IgD-negative memory B cell (primary cell): ENCODE results near the gene WASF2. TPM values are rescaled to one million over a fixed set of nuclear protein-coding genes. Genes with fewer than 3 reads are reported as not detected.
A peak's percentile ranks its signal among the peaks of the same experiment; 100 is the strongest.

Source experiments
- H3K27ac Mint-ChIP-seq, 3 donors: one replicate each; pipeline ENCODE4 v1.8.0; 2020 to 2022; ENCODE audit warnings: mild to moderate bottlenecking in 3 of 3, mixed read lengths in 3 of 3, moderate library complexity in 1 of 3
- H3K27me3 Mint-ChIP-seq: one replicate; pipeline ENCODE4 v1.8.0; 2021; ENCODE audit warnings: mixed read lengths
- H3K36me3 Mint-ChIP-seq: one replicate; pipeline ENCODE4 v1.8.0; 2020; ENCODE audit warnings: mild to moderate bottlenecking, mixed read lengths
- H3K4me1 Mint-ChIP-seq, 3 donors: one replicate each; pipeline ENCODE4 v1.8.0; 2020 to 2022; ENCODE audit warnings: mixed read lengths in 3 of 3, mild to moderate bottlenecking in 1 of 3
- H3K4me3 Mint-ChIP-seq, 4 donors: one replicate each; pipeline ENCODE4 v1.8.0; 2020 to 2022; ENCODE audit warnings: mild to moderate bottlenecking in 4 of 4, mixed read lengths in 4 of 4, moderate library complexity in 3 of 4
- H3K9me3 Mint-ChIP-seq, 3 donors: one replicate each; pipeline ENCODE4 v1.8.0; 2020 to 2021; ENCODE audit warnings: mixed read lengths in 3 of 3, mild to moderate bottlenecking in 1 of 3
- polyA plus RNA-seq: library from polyadenylated mRNA; unstranded; fragments of 300-500 nt; fragmentation: Illumina TruSeq; gene quantifications from one replicate; pipeline ENCODE4 v1.2.3, GENCODE V29; 2021

WASF2 gene
- polyA plus RNA-seq, 1 donor from 2014 or later, result 105 TPM

DNA sequence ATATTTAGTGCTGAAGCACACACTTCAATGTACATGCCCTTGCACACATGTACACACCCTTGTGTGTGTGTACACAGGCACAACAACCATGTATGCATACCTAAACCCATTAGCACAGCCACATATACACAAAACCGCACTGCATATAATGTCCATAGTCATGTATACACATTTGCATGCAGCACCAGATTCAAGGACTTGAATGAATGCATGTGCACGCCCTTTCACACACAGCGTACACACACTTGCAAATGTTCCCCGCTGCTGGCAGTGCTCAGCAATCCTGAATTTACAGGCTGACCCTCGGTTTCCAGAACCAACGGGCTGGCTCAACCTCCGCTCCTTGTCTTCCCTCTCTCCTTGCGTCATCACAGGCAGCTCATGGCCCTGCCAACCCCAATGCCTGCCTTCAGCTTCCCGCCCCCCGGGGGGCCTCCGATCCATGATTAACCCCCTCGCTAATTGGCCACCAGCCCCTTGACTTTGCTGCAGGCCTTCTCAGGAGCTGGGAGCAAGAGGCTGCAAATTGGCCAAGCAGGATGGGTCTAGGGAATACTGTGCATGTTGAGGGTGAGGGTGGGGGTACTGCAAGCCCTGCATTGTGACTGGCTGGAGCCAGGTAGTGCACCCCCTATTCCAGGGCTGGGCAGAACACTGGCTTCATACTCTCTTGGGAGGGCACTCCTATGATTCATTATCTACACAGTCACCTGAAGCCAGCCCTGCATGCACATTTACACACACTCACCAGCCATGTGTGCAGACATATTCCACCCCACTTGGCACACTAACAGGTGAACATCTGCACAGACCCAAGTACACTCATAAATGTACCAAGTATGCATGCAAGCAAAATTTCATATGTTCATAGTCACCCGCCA, 89.6 kb downstream of the WASF2 start:
- Mint-ChIP-seq H3K27me3 (no peaks in the 10 kb centered on the region), H3K36me3 (no peaks in the 10 kb centered on the region), H3K27ac (peak overlapping the region in 1 of 3 donors; percentile 16), H3K9me3 (no peaks in the 10 kb centered on the region), H3K4me3 (no peak overlapping the region), H3K4me1 (peaks cover 24 to 28% (median 25%) of the 10 kb centered on the region in 3 donors)

DNA sequence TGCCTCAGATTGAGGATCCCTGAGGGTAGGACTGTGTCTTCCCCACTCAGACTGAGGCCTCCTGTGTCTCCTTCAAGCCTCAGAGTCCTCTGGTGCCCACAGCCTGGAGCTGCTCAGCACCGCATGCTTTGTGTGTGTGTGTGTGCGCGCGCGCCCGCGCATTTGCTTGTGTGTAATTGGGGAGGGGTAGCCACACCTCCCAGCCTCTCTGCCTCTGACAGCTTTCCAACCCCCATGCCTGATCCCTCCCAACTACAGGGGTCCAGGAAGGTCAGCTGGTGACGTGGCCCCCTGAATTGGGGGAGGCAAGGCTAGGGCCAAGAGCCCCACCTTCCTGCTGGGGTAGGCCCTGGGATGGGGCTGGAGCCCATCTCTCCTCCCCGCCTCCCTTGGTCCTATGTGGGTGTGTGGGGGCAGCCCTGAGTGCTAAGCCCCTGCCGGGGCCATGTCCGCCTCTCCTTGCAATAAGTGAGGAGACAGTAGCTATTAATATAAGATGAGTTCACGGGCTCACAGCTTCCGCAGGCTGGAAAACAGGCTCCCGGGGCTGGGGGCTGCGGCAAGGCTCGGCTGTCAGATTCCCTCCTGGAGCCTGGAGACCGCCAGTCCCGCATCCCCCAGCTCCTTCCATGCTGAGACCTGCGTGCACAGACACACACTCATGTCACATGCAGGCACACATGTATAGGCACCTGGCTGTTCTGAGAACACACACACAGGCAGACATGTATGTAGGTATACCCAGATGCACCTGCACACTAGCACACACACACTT, 90.5 kb downstream of the WASF2 start:
- H3K4me3 Mint-ChIP-seq, result no peak overlapping the region
- peaks cover 25 to 29% (median 28%) of the 10 kb centered on the region in 3 donors for H3K4me1 Mint-ChIP-seq
- peak overlapping the region in 1 of 3 donors; percentile 37 for H3K27ac Mint-ChIP-seq
- no peaks in the 10 kb centered on the region for H3K9me3 Mint-ChIP-seq
- no peaks in the 10 kb centered on the region for H3K27me3 Mint-ChIP-seq
- no peaks in the 10 kb centered on the region for H3K36me3 Mint-ChIP-seq

DNA sequence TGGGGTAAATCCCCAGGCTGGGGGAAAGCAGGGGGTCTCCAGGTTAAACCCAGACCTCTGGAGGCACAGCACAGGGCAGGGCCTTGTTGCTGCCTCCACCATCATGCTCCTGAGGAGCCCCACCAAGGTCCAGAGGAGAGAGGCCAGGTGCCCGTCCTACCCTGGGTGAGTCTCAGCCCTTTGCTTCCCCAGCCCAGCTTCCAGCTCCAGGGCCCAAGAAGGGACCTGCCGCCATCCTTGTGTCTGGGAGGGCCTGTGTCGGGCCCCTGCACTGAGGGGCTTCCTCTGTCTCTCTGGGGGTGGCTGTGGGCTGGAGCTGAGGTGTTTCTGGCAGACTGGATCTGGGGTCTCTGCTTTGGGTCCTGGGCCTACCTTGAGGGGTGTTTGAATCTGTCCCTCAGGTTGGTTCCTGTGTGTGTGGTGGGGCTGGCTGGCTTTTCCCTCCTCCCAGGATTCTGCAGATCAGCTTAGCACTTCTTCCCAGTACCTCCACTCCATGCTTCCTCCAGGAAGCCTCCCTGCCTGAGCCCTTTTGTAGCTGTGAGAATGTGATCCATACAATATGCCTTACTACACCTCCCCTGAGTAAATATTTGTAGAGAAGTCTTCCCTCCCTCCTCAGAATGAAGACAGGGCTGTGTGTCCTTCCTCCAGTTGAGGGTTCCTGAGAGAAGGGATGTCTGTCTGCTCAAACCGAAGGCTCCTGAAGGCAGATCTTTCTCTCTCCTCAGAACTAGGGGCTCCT, 91.4 kb downstream of the WASF2 start:
- H3K9me3 Mint-ChIP-seq, result no peaks in the 10 kb centered on the region
- H3K27me3 Mint-ChIP-seq, result no peaks in the 10 kb centered on the region
- H3K27ac Mint-ChIP-seq, result peak overlapping the region in 2 of 3 donors; percentile 53 to 86
- no peak overlapping the region for H3K4me3 Mint-ChIP-seq
- peaks cover 17 to 21% (median 20%) of the 10 kb centered on the region in 3 donors for H3K4me1 Mint-ChIP-seq
- H3K36me3 Mint-ChIP-seq, result peaks cover 2% of the 10 kb centered on the region

DNA sequence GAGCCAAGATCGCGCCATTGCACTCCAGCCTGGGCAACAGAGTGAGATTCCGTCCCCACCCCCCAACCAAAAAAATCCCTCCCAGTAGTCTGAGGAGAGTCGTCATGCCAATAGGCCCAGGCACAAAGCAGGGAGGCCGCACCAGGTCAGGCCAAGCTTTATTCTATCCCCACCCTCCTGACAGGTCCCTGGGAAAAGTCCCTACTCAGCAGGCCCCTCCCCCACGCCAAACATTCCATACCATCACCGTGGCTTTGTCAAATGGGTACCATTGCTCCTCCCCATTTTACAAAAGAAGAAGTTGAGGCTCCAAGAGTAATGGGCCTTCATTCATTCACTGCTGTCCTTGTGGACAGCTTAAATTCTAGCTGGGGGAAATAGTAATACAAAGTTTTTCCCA, 92.2 kb downstream of the WASF2 start:
- Mint-ChIP-seq H3K4me3 (no peak overlapping the region), H3K27ac (peak overlapping the region in 2 of 3 donors; percentile 53 to 86), H3K36me3 (peaks cover 2% of the 10 kb centered on the region), H3K27me3 (no peaks in the 10 kb centered on the region), H3K4me1 (peaks cover 8 to 12% (median 12%) of the 10 kb centered on the region in 3 donors), H3K9me3 (no peaks in the 10 kb centered on the region)

DNA sequence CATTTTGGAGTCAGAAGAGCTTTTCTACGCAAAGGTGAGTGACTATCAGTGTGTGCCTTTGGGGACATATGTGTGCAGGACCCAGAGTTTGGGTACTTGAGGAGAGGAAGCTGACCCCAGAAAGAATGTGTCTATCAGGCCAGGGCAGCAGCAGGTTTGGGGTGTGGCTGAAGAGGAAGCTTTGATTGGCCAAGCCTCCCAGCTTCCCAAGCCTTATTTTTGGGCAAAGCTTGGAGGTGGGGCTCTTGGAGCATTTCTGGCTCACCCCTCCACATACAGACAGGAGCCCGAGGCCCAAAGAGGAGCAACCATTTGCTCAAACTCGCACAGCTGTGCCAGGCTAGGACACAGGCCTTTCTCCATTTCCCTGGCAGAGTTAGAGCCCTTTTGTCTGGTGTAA, 92.9 kb downstream of the WASF2 start:
- peaks cover under 1% of the 10 kb centered on the region for H3K27me3 Mint-ChIP-seq
- H3K36me3 Mint-ChIP-seq, result peaks cover 2% of the 10 kb centered on the region
- H3K4me3 Mint-ChIP-seq, result no peak overlapping the region
- H3K27ac Mint-ChIP-seq, result peak overlapping the region in 2 of 3 donors; percentile 23 to 39
- no peaks in the 10 kb centered on the region for H3K9me3 Mint-ChIP-seq
- peaks cover 6 to 13% (median 9%) of the 10 kb centered on the region in 3 donors for H3K4me1 Mint-ChIP-seq

DNA sequence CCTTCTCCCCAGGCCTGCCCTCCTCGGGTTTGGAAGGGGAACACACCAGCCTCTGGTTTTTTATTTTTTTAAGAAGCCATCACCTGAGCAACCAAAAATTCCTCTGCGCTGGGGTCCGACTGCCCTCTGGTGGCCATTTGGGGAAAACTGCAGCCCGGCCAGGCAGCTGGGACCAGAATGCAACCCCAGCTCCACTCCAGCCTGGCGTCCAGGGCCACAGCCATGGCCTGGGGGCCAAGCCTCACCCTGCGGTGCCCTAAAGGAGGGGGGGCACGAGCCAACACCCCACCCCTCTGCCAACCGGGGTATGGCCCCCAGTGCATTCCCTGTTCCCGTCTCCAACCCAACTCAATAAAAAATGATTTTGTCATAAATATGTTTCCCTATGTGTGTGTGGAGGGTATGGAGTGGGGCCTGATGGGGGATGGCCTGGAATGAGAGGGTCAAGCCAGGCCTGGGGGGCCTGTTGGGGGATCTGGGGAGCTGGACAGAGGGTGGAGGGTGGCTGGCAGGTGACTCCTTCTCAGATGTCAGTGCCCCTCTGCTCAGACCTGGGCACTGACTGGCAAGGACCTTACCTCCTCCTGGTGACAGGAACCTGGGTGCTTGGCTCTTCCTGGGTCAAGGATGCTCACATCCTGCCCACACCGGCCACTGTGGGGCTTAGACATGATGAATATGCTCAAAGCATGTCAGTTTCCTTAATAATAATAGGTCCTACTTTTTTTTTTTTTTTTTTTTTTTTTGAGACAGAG, 94.3 kb downstream of the WASF2 start:
- Mint-ChIP-seq H3K4me3 (peak overlapping the region in 1 of 4 donors; percentile 47), H3K9me3 (no peaks in the 10 kb centered on the region), H3K4me1 (peaks cover 6 to 15% (median 11%) of the 10 kb centered on the region in 3 donors), H3K27ac (peak overlapping the region in 2 of 3 donors; percentile 50 to 96), H3K27me3 (peaks cover 1% of the 10 kb centered on the region), H3K36me3 (peaks cover 2% of the 10 kb centered on the region)

DNA sequence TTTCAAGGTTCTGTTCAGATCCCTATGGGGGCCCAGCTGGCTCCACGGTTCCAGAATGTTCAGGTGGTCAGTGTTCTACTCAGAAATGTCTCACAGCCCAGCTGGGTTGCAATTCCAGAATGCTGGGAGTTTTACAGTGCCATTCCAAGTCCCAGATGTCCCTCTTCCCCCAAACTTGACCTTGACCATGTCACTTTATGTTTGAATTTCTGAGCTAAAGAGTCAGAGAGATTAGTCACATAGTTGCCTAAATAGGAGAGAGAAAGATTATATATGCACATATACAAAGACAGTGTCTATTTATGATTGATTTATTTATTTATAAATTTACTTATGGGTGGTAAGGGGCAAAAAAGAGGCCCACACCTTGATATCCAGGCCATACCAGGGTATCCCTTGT, 95.0 kb downstream of the WASF2 start:
- Mint-ChIP-seq H3K36me3 (peaks cover 2% of the 10 kb centered on the region), H3K4me3 (peak overlapping the region in 1 of 4 donors; percentile 47), H3K9me3 (no peaks in the 10 kb centered on the region), H3K27me3 (peaks cover 3% of the 10 kb centered on the region), H3K27ac (peak overlapping the region in 2 of 3 donors; percentile 50 to 96), H3K4me1 (peaks cover 6 to 15% (median 11%) of the 10 kb centered on the region in 3 donors)

DNA sequence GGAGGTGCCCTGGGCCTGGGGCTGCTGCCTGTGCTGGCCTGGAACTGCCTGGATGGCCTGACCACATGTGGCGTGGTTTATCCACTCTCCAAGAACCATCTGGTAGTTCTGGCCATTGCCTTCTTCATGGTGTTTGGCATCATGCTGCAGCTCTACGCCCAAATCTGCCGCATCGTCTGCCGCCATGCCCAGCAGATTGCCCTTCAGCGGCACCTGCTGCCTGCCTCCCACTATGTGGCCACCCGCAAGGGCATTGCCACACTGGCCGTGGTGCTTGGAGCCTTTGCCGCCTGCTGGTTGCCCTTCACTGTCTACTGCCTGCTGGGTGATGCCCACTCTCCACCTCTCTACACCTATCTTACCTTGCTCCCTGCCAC, 95.7 kb downstream of the WASF2 start:
- peaks cover 2% of the 10 kb centered on the region for H3K36me3 Mint-ChIP-seq
- peaks cover 3% of the 10 kb centered on the region for H3K27me3 Mint-ChIP-seq
- no peaks in the 10 kb centered on the region for H3K9me3 Mint-ChIP-seq
- H3K4me1 Mint-ChIP-seq, result peaks cover 6 to 15% (median 11%) of the 10 kb centered on the region in 3 donors
- H3K4me3 Mint-ChIP-seq, result peak overlapping the region in 3 of 4 donors; percentile 47 to 80 (median 49)
- peak overlapping the region; percentile 28 to 96 (median 73) for H3K27ac Mint-ChIP-seq

DNA sequence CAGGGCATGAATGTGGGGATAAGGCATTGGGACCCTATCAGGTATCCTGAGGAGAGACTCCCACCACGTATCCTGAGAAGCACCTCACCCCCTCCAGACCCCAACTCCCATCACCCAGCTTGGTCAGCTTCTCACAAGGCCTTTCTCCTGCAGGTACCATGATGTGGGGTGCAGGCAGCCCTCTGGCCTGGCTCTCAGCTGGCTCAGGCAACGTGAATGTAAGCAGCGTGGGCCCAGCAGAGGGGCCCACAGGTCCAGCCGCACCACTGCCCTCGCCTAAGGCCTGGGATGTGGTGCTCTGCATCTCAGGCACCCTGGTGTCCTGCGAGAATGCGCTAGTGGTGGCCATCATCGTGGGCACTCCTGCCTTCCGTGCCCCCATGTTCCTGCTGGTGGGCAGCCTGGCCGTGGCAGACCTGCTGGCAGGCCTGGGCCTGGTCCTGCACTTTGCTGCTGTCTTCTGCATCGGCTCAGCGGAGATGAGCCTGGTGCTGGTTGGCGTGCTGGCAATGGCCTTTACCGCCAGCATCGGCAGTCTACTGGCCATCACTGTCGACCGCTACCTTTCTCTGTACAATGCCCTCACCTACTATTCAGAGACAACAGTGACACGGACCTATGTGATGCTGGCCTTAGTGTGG, 96.2 kb downstream of the WASF2 start:
- peaks cover 2% of the 10 kb centered on the region for H3K36me3 Mint-ChIP-seq
- H3K4me3 Mint-ChIP-seq, result peak overlapping the region; percentile 35 to 87 (median 58)
- peaks cover 6 to 15% (median 11%) of the 10 kb centered on the region in 3 donors for H3K4me1 Mint-ChIP-seq
- peak overlapping the region in 2 of 3 donors; percentile 92 to 96 for H3K27ac Mint-ChIP-seq
- H3K27me3 Mint-ChIP-seq, result peaks cover 3% of the 10 kb centered on the region
- H3K9me3 Mint-ChIP-seq, result no peaks in the 10 kb centered on the region

DNA sequence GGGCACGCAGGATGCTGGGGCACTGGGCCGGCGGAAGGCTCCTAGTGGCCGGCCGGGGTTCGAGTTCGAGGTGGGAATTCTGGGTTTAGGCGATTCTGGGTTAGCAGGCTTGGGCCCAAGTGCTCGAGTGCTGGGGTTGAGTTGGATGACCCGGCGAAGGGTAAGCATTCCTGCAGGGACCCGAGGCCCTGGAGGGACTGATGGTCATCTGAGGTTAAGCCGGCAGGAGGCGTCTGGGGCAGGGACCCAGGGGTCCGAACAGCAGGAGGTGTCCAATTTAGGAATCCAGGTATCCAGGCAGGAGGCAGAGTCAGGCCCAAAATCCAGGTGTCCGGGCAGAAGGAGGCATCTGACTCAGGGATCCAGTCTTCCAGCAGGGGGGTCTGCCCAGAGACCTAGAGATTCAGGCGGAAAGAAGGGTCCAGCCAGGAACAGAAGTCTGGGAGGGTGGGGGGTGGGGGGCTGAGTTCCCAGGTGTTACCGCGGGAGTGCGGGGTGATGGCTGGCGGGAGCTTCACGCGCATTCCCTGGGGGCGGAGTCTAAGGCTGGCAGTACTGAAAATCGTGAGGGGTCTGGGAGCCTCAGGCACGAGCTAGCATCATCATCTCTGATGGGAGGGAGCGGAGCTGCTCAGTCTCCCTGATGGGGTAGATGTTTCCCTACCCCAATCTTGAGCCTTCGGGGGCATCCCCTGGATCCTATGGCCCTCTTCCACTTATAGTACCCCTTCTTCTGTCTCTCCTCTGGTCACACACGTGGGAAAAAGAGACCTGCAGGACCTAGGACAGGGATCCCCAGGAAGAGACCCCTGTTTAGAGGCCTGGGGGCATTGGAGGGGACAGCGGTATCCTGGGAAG, 97.0 kb downstream of the WASF2 start:
- peak overlapping the region; percentile 3 to 92 (median 84) for H3K27ac Mint-ChIP-seq
- H3K4me3 Mint-ChIP-seq, result peak overlapping the region; percentile 29 to 89 (median 80)
- no peaks in the 10 kb centered on the region for H3K9me3 Mint-ChIP-seq
- H3K27me3 Mint-ChIP-seq, result peaks cover 7% of the 10 kb centered on the region
- H3K36me3 Mint-ChIP-seq, result peaks cover 2% of the 10 kb centered on the region
- H3K4me1 Mint-ChIP-seq, result peaks cover 9 to 15% (median 11%) of the 10 kb centered on the region in 3 donors

DNA sequence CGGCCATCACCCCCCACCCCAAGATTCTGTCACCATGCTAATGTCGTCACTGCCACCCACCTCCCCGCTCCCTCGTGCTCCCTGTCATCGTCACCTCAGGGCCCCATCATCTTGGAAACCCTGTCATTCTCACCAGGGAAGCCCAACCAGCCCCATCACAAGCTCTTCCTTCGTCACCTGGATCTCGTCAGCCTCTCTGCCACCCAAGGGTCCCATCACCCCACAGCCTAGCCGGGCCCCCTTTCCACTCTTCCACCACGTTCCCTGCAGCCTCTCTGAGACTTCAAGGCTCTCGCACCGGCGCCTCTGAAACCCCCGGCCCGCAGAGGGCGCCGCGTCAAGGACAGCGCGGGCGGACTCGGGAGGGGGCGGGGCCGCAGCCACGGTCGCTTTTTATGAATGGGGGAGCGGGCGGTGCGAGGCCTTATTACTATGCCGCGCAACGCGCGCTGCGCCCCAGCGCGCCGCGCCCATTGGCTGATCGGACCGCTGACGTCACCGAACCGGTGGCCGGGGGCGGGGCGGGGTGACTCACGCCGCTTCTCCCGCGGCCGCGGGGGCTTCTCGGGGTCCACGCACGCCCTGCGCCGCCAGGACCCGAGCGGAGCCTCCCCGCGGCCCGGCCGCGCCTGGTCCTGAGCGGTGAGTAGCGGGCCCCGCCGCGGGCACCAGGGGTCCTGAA, 97.7 kb downstream of the WASF2 start, which contains the start of gene GPR3:
Gene GPR3 (plus strand): TSS at position 527 of the 682 bp plus-strand sequence. CDS start 1,177 bp downstream, outside the sequence.
- peaks cover 7% of the 10 kb centered on the region for H3K27me3 Mint-ChIP-seq
- H3K4me1 Mint-ChIP-seq, result peaks cover 9 to 15% (median 11%) of the 10 kb centered on the region in 3 donors
- H3K4me3 Mint-ChIP-seq, result peak within 1 kb of the TSS; percentile 29 to 89 (median 80)
- H3K9me3 Mint-ChIP-seq, result no peaks in the 10 kb centered on the region
- H3K36me3 Mint-ChIP-seq, result peaks cover 2% of the 10 kb centered on the region
- H3K27ac Mint-ChIP-seq, result peak within 1 kb of the TSS; percentile 3 to 92 (median 84)

DNA sequence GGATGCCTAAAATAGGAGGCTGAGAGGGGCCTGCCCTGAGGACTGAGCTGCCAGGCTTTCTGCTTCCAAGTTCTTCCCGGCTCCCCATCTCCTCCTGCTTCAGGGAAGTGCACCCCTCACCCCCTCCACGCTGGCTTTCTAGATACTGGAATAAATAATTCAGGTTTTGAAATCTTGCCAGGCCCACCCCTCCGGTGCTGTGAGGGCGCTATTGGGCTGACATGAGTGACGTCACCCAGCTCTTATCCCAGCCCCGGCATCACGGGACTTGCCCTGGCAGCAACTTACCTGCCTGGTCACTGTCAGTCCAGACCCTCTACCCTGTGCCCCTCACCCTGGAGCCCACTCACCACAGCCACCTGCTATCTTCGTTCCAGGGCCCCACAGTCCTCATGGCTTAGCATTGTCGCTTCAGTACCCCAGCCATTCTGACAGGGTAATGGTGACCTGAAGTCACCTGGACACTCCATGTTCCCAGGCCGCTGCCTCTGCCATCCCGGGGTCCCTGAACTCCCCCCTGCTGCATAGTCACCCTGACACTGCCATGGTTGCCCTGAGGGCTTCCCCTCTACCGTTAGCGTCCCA, 98.4 kb downstream of the WASF2 start:
- Mint-ChIP-seq H3K4me1 (peaks cover 9 to 15% (median 11%) of the 10 kb centered on the region in 3 donors), H3K4me3 (peak overlapping the region in 3 of 4 donors; percentile 6 to 89 (median 72)), H3K36me3 (peaks cover 2% of the 10 kb centered on the region), H3K27me3 (peaks cover 7% of the 10 kb centered on the region), H3K9me3 (no peaks in the 10 kb centered on the region), H3K27ac (peak overlapping the region in 2 of 3 donors; percentile 3 to 92)
